Activated CD4-positive, alpha-beta T cell treated with anti-CD3 and anti-CD28 coated beads, Interleukin-2, amount 10 ng/mL, durations not matched to agents 7 days and 5 days (primary cell): Measurements from ENCODE around the gene NAV3. TPM values are rescaled to one million over a fixed set of nuclear protein-coding genes. Genes with fewer than 3 reads are reported as not detected.

Experiments used
- CTCF ChIA-PET: fragments of 350-600 bp; sonication (Branson Sonifier 250); formaldehyde crosslinking; loops from one replicate; lab custom pipeline; 2021; ENCODE audit warnings: antibody characterized with exemption; lab: Charles Lee
- POLR2A ChIA-PET: fragments of 350-600 bp; sonication (Branson Sonifier 250); formaldehyde crosslinking; loops from one replicate; lab custom pipeline; 2021; ENCODE audit warnings: antibody characterized with exemption; lab: Charles Lee
- DNase-seq: peaks from one replicate; pipeline ENCODE4 v3.0.0-alpha.2; 2020
- H3K27ac Mint-ChIP-seq: one replicate; pipeline ENCODE4 v1.8.0; 2021; ENCODE audit warnings: mild to moderate bottlenecking, moderate library complexity, mixed read lengths
- H3K27me3 Mint-ChIP-seq: one replicate; pipeline ENCODE4 v1.8.0; 2021; ENCODE audit warnings: mixed read lengths
- H3K36me3 Mint-ChIP-seq: one replicate; pipeline ENCODE4 v1.8.0; 2021; ENCODE audit warnings: low read depth, mixed read lengths
- H3K4me1 Mint-ChIP-seq: one replicate; pipeline ENCODE4 v1.8.0; 2021; ENCODE audit warnings: mixed read lengths
- H3K4me3 Mint-ChIP-seq: one replicate; pipeline ENCODE4 v1.8.0; 2021; ENCODE audit warnings: mild to moderate bottlenecking, moderate library complexity, mixed read lengths
- H3K9me3 Mint-ChIP-seq: one replicate; pipeline ENCODE4 v1.8.0; 2021; ENCODE audit warnings: mixed read lengths
- total RNA-seq, 2 experiments: library from RNA; stranded (reverse); gene quantifications; one replicate each; pipeline ENCODE4 v1.2.3, GENCODE V29; 2021

NAV3 gene
- total RNA-seq, 2 experiments from 2014 or later: not detected

GRCh38 chr12:78187741-78188140, 357.0 kb downstream of the NAV3 start:
- no peaks in the 10 kb centered on the region for H3K36me3 Mint-ChIP-seq
- H3K27me3 Mint-ChIP-seq: no peaks in the 10 kb centered on the region
- H3K4me3 Mint-ChIP-seq: no peak overlapping the region
- ChIA-PET CTCF (no interaction called here), POLR2A (no interaction called here)
- H3K4me1 Mint-ChIP-seq: no peaks in the 10 kb centered on the region
- no peak overlapping the region for H3K27ac Mint-ChIP-seq
- H3K9me3 Mint-ChIP-seq: no peaks in the 10 kb centered on the region
- no peak for DNase-seq

- CTCF ChIA-PET: no interaction called here
- DNase-seq: no peak
- Mint-ChIP-seq H3K4me1 (no peaks in the 10 kb centered on the region), H3K4me3 (no peak overlapping the region), H3K9me3 (no peaks in the 10 kb centered on the region), H3K36me3 (no peaks in the 10 kb centered on the region), H3K27me3 (no peaks in the 10 kb centered on the region), H3K27ac (no peak overlapping the region)
- POLR2A ChIA-PET: no interaction called here
Measured at GRCh38 chr12:78189656-78190055, 359.0 kb downstream of the NAV3 start.

- Mint-ChIP-seq H3K4me3 (no peak overlapping the region), H3K4me1 (no peaks in the 10 kb centered on the region), H3K27ac (no peak overlapping the region), H3K27me3 (no peaks in the 10 kb centered on the region), H3K36me3 (no peaks in the 10 kb centered on the region), H3K9me3 (no peaks in the 10 kb centered on the region)
- POLR2A ChIA-PET: no interaction called here
- no peak for DNase-seq
- CTCF ChIA-PET: no interaction called here
Measured at GRCh38 chr12:78191611-78192010, 360.9 kb downstream of the NAV3 start.

DNA sequence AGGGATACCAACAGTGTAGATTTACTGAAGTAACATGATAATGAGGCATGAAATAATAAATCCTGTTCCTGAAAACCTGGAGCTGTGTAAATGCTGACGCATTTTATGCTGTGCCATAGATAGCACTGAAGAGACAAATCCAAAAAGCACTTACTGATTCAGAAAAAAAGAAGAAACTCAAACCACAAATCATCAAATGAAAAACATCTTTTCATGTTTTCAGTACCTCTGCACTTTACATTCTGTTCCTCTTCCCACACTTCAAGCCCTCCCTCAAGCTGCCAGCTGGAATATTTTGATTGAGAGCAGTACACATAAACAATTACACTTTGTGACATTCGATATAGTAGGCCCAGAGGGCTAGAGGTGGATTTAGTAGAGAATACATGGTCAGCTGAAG, 362.3 kb downstream of the NAV3 start:
- H3K4me3 Mint-ChIP-seq: no peak overlapping the region
- H3K36me3 Mint-ChIP-seq: no peaks in the 10 kb centered on the region
- H3K27me3 Mint-ChIP-seq: no peaks in the 10 kb centered on the region
- ChIA-PET POLR2A (no interaction called here), CTCF (no interaction called here)
- no peak overlapping the region for H3K27ac Mint-ChIP-seq
- no peak for DNase-seq
- no peaks in the 10 kb centered on the region for H3K9me3 Mint-ChIP-seq
- H3K4me1 Mint-ChIP-seq: no peaks in the 10 kb centered on the region

DNA sequence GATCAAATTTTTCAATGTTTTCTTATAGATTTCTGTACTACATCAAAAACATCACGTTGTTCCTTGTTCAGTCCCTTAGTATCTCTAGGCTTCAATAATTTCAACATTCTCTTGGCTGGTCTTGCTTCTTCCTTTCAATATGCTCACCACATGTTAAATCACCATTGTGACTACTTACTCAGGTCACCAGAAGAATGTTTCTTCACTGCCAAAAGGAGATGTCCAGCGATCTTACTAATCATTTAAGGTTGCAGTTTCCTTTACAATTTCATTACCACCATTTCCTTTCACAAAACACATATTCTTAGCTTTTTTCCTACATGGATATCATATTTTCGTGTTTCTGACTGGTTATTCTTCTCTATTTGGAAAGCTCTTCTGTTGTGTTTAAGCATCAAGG, 363.8 kb downstream of the NAV3 start:
- no peak for DNase-seq
- Mint-ChIP-seq H3K4me1 (no peaks in the 10 kb centered on the region), H3K9me3 (no peaks in the 10 kb centered on the region), H3K27me3 (no peaks in the 10 kb centered on the region), H3K4me3 (no peak overlapping the region), H3K27ac (no peak overlapping the region), H3K36me3 (no peaks in the 10 kb centered on the region)
- ChIA-PET POLR2A (no interaction called here), CTCF (no interaction called here)

GRCh38 chr12:78198896-78199295, 368.2 kb downstream of the NAV3 start:
- Mint-ChIP-seq H3K36me3 (no peaks in the 10 kb centered on the region), H3K4me3 (no peak overlapping the region), H3K27me3 (no peaks in the 10 kb centered on the region), H3K27ac (no peak overlapping the region), H3K4me1 (no peaks in the 10 kb centered on the region), H3K9me3 (no peaks in the 10 kb centered on the region)
- no peak for DNase-seq
- CTCF ChIA-PET: no interaction called here
- POLR2A ChIA-PET: no interaction called here

DNA sequence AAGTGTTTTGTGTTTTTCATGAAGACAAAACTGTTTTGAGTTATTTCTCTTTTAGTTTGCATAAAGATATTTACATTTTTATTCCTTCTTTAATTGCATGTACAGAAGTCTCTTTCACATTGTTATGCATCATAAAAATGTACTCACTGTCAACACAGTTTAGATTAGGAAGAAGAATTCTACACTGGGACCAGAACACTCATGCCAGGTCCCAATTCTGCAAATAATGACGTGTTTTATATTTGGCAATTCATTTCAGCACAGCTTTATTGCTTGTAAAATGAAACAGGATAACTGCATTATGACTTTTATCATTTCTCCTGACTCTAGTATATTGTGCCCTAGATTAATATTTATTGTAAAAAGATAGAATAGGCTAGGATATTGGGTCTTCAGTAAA, 369.2 kb downstream of the NAV3 start:
- Mint-ChIP-seq H3K27ac (no peak overlapping the region), H3K27me3 (no peaks in the 10 kb centered on the region), H3K9me3 (no peaks in the 10 kb centered on the region), H3K36me3 (no peaks in the 10 kb centered on the region), H3K4me1 (no peaks in the 10 kb centered on the region), H3K4me3 (no peak overlapping the region)
- no peak for DNase-seq
- ChIA-PET CTCF (no interaction called here), POLR2A (no interaction called here)

DNA sequence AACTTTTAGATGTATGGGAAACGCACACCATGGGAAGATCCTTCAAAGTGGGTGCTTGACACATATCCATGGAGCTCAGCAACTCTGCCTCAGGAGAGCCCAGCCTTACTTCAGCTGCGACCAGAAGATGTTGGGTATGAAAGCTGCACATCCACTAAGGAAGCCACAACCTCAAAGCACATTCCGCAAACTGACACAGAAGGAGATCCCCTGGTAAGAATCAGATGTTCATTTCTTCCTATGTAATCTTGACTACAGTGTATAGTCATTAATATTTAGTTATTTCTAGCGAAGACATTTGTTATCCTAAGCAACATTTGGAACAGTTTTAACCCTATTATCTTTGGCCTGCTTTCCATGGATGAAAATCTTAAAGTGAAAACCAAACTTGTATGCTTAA, 374.2 kb downstream of the NAV3 start:
- Mint-ChIP-seq H3K27me3 (no peaks in the 10 kb centered on the region), H3K27ac (no peak overlapping the region), H3K9me3 (peaks cover 2% of the 10 kb centered on the region), H3K36me3 (no peaks in the 10 kb centered on the region), H3K4me3 (no peak overlapping the region), H3K4me1 (no peaks in the 10 kb centered on the region)
- ChIA-PET POLR2A (no interaction called here), CTCF (no interaction called here)
- DNase-seq: no peak

DNA sequence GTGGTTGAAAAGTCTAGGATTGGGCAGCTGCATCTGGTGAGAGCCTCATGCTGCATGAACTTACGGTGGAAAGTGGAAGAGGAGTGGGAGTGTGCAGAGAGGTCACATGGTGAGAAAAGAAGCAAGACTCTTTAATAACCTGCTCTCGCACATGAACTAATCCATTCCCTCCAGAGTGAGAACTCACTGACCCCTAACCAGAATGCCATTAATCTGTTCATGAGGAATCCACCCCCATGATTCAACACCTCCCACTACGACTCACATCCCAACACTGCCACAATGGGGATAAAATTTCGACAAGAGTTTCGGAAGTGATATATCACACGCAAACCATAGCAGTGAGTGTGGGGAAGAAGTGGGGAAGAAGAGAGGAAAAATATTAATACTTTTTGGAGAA, 377.4 kb downstream of the NAV3 start:
- Mint-ChIP-seq H3K4me1 (no peaks in the 10 kb centered on the region), H3K27me3 (no peaks in the 10 kb centered on the region), H3K9me3 (peaks cover 2% of the 10 kb centered on the region), H3K27ac (no peak overlapping the region), H3K4me3 (no peak overlapping the region), H3K36me3 (no peaks in the 10 kb centered on the region)
- DNase-seq: no peak
- ChIA-PET POLR2A (no interaction called here), CTCF (no interaction called here)

GRCh38 chr12:78209846-78210505, 379.3 kb downstream of the NAV3 start:
- Mint-ChIP-seq H3K4me1 (no peaks in the 10 kb centered on the region), H3K4me3 (no peak overlapping the region), H3K27ac (no peak overlapping the region), H3K36me3 (no peaks in the 10 kb centered on the region), H3K9me3 (peaks cover 2% of the 10 kb centered on the region), H3K27me3 (no peaks in the 10 kb centered on the region)
- ChIA-PET POLR2A (no interaction called here), CTCF (no interaction called here)
- DNase-seq: no peak

GRCh38 chr12:78210506-78210860, 379.8 kb downstream of the NAV3 start:
- no peaks in the 10 kb centered on the region for H3K27me3 Mint-ChIP-seq
- peaks cover 2% of the 10 kb centered on the region for H3K9me3 Mint-ChIP-seq
- ChIA-PET CTCF (no interaction called here), POLR2A (no interaction called here)
- H3K27ac Mint-ChIP-seq: no peak overlapping the region
- H3K4me1 Mint-ChIP-seq: no peaks in the 10 kb centered on the region
- no peak for DNase-seq
- no peak overlapping the region for H3K4me3 Mint-ChIP-seq
- H3K36me3 Mint-ChIP-seq: no peaks in the 10 kb centered on the region

GRCh38 chr12:78210894-78211302, 380.2 kb downstream of the NAV3 start:
- Mint-ChIP-seq H3K36me3 (no peaks in the 10 kb centered on the region), H3K4me3 (no peak overlapping the region), H3K27ac (no peak overlapping the region), H3K4me1 (no peaks in the 10 kb centered on the region), H3K9me3 (peaks cover 2% of the 10 kb centered on the region), H3K27me3 (no peaks in the 10 kb centered on the region)
- no peak for DNase-seq
- POLR2A ChIA-PET: no interaction called here
- CTCF ChIA-PET: no interaction called here

DNA sequence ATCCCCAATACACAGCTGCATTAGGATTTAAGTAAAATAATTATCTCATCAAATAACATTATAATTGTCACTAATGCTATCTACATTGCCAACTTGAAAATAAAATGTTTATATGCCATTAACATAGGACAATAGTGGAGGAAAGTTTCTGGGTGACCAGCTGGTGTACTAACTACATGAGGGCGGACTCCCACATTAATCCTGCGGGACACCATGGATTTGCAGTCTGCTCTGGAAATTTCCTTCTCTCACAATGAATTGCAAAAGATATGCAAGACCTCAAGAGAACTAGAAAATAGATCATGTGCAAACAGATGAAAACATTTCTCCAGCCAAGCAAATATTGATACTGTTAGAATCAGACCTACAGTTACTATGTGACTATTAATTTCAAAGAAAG, 390.1 kb downstream of the NAV3 start:
- ChIA-PET POLR2A (no interaction called here), CTCF (no interaction called here)
- no peak overlapping the region for H3K4me3 Mint-ChIP-seq
- H3K4me1 Mint-ChIP-seq: no peaks in the 10 kb centered on the region
- H3K27ac Mint-ChIP-seq: no peak overlapping the region
- no peak for DNase-seq
- H3K36me3 Mint-ChIP-seq: no peaks in the 10 kb centered on the region
- H3K9me3 Mint-ChIP-seq: no peaks in the 10 kb centered on the region
- H3K27me3 Mint-ChIP-seq: no peaks in the 10 kb centered on the region

DNA sequence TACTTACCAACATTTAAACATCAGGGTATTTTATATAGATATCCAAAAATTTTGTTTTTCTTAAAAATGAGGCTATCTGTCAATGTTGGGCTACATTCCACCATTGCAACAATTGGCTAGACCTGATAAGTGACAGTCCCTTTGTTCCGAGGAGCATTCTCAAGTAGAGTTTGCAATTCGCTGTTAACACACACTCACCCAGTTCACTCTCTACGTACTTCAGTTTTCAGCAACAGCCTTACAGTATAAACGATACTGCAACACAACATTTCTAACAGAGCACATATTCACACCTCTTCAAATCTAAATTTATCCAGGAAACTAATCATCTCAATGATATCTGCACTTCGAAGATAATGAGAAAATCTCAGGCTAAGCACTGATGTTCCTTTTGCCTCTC, 393.5 kb downstream of the NAV3 start:
- CTCF ChIA-PET: no interaction called here
- Mint-ChIP-seq H3K27ac (no peak overlapping the region), H3K36me3 (no peaks in the 10 kb centered on the region), H3K4me1 (no peaks in the 10 kb centered on the region), H3K4me3 (no peak overlapping the region), H3K9me3 (no peaks in the 10 kb centered on the region), H3K27me3 (no peaks in the 10 kb centered on the region)
- DNase-seq: no peak
- POLR2A ChIA-PET: no interaction called here
